HG03095 (cell line): Measurements from ENCODE around the gene POGZ.
"Not testable (repeated sequence)": the region's sequence is repeated elsewhere in the genome, so short reads cannot be mapped to it uniquely, and the experiment has no call there.

Experiments used
- ATAC-seq: cut with Tn5 transposase; IDR thresholded peaks from one replicate; pipeline ENCODE4 v1.9.1; 2021; ENCODE audit warnings: moderate library complexity; ENCODE audit not compliant: unreplicated experiment

The POGZ gene

DNA sequence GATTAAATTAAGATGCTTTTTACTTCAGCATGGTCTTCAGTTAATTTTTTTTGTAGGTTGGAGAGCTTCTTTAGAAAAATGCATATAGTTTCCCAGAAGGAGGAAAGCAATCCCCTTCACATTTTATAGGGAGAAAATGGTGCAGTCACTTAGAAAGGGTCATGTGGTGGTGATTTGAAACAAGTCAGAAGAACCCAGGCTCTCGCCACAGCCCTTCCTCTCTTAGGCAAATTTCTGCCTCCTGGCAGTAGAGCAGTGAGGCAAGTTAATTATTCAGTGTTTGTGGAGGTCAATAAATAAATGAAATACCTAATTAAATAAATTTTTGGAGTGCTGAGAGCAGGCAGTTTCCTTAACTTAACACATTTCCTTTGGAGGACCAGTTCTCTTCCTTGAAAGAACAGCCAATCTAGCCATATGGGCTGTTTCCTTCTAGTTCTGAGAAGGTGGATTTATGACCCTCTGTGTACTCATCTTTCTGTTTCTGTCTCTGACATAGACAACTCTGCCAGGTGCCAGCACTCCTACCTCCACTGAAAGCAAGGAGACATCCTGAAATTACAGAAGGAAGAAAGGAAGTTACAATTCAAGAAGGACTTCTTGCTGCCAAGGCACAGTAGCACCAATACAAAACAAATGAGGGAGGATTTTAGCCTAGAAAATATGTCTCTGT, 19.0 kb upstream of the POGZ start:
- ATAC-seq, result no peak

DNA sequence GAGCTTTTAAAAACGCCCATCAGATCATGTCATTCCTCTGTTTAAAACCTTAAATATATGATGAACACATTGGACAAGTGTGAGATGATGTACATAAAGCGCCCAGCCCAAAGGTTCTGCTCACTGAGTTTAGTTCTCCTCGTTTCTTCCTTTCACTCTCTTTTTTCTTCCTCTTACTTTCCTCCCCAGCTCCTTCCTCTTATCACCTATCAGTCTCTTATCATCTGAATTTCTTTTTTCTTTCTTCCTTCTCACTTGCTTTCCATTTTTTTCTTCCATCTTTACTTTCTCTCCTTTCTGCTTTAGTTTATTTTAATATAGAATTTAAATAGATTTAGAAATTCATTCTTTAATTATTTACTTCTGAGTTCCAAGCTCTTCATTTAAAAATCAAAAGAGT, 17.8 kb upstream of the POGZ start:
- no peak for ATAC-seq

DNA sequence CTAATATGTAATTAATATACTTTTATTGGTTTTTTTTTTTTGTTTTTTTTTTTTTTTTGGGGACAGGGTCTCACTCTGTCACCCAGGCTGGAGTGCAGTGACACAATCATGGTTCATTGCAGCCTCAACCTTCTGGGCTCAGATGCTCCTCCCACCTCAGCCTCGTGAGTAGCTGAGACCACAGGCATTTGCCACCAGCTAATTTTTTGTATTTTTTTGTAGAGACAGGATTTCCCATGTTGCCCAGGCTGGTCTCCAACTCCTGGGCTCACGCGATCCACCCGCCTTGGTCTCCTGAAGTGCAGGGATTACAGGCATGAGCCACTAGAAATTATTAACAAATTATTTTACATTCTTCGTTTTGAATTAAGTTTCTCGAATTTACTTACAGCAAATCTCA, 16.8 kb upstream of the POGZ start:
- no peak for ATAC-seq

DNA sequence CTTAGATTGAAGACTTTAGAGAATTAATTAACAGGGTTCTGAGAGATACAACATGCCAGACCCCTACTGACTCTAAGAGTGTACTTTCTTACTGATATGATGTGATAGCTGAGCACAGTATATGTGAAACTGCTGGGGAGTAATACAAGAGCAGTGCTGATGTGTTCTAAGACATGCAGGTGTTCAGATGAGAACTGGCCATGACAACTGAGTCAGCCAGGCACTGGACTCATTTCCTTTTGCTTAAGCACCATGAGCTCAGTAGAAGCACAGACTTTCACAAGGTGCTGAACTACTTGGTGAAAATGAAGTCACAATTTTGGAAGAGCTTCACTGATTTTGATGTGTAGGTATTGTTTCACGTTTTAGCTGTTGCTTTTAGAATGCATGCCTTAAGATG, 15.9 kb upstream of the POGZ start:
- ATAC-seq, result peak; percentile 87

DNA sequence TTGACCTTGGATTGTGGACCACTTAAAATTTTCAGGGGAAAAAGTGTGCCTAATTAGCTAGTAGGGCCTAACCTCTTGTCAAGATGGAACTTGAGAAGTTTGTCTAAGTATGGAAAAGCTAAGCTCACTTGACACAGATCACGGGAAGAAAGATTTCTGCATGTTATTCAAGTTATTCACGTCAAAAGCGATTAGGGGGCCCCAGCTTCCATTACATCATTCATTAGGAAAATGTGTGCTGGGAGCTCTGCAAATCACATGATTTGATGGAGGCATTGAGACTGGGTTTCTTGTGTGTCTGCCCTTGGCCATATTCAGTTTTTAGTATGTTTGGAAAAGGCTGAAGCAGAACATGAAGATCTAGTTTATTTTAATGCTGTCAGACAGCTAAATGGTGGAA, 15.5 kb upstream of the POGZ start:
- ATAC-seq, result no peak

DNA sequence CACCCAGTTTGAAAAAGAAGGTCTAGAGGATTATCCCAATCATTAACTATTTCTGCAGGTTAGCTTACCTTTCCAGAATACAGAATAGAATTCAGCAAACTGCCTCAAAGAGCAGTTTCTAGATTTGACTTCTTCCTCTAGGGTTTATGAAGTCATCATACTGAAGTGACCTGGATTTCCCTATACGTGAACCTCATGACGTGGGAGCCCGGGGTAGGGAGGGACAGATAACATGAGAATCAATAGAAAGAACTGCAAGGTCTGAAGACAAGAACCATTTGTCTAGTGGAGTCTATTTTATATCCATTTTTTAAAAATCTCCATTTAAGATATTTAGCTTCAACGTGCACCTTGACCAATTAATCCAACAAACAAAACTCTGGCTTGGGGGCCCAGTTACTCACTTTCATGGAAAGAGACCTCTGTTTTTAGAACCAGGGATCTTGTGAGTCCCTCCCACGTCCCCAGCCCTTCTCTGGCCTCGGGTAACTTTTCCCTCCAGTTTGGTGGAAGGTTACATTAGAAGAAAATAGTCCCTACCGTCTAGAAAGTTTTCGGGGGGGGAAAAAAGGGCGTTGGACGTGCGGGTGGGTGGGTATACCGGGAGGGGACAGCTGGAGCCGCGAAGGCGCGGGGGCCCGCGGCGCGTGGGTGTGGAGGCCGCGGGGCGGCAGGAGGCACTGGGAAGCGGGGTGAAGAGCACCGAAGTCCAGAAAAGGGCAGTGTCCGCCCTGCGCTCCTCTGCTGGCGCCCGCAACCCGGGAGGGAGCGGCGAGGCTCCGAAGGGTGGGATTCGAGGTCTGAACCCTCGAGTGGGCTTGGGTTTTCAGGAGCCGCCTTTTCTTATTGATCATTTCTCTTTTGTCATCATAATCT, 13.8 kb upstream of the POGZ start:
- ATAC-seq, result no peak

DNA sequence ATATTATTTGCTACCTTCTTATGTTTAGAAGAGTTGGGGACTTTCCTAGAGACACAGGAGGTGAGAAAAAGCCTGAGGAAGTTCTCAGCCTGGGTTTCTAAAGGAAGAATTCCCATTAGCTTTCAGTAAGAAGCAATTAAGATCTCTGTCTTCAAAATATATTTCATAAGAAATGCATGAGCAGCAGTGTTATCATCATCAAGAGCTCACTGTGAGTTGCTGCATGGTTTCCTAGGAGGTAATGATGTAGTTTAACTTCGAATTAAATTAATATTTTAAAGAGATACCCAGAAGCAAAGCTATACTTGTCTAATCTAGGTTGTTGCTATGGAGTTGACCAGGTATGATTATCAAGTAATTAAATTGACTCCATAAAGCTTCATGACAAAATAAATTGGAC, 5.7 kb upstream of the POGZ start:
- no peak for ATAC-seq

DNA sequence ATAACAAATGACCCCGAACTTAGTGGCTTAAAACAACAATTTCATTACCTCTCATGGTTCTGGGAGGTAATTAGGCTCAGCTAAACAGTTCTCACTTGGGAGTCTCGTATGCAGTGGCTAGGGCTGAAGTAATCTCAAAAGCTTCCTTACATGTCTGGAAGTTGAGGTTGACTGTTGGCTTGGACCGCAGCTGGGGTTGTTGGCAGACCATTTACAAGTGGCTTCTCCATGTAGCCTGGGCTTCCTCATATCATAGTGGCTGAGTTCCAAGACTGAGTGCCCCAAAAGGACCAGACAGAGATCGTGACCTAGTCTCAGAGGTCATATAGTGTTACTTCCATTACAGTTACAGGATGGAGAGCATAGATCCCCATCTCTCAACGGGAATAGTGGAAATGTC, 2.4 kb upstream of the POGZ start:
- ATAC-seq, result no peak

DNA sequence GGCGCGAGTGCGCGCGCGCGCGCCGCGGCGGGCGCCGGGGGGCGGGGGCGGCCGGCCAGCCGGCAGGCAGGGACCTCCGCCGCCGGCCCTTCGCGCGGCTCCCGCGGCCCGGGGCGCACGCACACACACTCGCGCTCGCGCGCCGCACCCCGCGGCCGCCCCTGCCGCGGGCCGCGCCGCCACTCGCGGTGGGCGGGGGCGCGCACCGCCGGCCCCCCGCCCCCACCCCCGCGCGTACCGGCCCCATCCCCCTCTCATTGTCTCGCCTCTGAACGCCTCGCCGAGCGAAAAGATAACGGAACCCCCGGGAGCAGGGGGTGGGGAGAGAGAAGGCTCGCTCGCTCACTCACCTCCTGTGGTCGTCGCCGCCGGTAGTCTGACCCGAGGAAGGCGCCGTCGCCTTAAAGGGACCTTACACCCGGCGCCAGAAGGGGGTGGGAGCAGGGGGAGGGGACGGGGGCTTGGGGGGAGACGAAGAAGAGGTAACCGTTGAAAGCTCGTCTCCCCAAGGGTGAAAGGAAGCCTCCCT, 428 bp downstream of the POGZ start:
- ATAC-seq, result no peak

DNA sequence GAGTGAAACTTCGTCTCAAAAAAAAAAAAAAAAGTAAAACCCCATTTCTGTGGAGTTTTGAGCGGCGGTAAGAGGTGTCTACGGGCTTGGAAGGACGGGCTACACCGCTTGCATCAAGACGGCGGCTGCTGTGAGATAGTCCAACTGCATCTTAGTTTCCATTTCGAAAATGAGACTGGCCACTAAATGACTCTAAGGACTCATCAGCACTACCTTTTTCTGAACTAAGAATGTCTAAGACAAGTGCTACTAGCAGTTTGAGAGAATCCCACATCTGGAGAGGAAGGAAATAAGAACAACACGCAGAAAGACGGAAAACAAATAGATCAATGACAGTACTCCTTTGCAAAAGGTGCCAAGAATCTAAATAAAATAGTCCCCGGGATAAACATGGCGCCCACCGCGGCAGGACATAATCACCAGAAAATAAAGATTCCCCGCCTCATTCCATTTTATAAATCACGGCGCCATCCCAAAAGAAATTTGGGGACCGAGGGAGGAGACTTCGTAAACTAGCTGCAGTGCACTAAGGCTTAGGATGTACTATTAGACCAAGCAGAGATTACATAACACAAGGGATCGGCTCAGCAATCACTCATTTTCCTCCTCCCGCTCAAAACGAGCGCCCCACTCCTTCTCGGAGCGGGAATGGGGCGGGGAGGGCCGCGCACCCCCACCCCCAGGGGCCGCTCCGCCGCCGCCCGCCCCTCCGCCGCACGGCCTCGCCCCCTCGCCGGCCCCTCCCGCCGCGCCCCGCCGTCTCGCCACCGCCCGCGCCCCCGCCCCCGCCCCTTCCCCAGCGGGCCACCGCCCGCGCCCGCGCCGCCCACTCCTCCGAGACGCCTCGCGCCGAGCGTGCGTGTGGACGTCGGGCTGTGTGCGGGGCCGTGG, 1.1 kb downstream of the POGZ start:
- no peak for ATAC-seq

DNA sequence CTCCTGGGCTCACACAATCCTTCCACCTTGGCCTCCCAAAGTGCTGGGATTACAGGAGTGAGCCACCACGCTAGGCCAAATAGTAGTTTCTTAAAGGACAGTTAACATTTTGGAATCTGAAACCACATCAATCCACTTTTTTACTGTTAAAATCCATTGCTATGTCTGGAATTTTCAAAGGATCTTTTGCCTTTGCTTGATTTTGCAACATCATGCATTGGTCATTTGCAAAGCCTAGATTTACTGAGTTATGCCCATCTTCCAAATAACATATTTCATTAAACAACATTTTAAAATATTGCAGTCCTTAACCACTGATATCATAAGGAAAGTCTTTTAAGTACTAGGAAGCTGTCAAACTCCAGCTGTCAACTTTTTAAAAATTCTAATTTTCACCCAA, 3.3 kb downstream of the POGZ start:
- no peak for ATAC-seq

DNA sequence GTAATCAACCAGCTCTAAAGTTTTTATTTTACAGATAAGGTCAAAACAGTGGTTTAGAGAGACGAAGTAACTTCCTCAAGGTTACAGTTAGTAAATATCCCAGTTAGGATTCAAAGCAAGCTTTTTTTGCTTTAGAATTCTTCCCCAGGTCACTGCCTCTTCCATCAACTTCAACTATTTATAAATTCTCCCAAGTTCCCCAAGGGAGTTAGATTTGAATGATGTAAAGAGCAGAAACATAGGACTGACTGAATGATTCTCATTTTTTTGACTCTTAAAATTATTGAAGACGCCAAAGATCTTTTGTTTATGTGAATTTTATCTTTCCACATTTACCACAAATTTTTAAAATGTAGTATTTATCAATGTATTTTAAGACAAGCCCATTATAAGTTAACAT, 4.1 kb downstream of the POGZ start:
- ATAC-seq, result no peak

DNA sequence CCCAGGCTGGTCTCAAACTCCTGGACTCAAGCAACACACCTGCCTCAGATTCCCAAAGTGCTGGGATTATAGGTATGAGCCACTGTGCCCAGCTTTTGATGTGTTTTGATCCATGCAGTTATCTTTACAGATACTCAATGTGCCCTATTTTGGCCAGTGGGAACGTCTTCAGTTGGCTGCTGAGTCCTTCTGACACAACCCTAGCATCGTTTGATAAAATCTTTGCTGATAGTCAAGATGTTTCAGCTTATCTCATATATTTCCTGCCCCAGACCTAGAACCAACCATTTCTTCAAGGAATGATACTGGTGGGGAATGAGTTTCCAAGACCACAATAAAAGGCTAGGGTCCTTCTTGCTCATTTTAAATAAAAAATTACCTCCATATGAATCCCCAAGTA, 11.6 kb downstream of the POGZ start:
- ATAC-seq, result no peak

DNA sequence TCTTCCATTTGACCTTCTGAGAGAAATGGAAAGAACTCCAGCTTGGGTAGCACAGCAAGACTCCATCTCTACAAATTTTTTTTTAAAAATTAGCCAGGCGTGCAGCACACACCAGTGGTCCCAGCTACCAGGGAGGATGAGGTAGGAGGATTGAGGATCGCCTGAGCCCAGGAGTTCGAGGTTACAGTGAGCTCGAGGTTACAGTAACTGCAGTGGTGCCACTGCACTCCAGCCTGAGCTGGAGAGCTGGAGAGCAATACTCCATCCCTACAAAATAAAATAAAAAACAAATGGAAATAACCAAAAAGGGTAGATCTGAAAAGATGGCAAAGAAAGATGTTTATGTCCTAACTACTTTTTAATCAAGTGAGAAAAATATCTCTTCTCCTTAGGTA, 14.5 kb downstream of the POGZ start:
- ATAC-seq, result no peak

DNA sequence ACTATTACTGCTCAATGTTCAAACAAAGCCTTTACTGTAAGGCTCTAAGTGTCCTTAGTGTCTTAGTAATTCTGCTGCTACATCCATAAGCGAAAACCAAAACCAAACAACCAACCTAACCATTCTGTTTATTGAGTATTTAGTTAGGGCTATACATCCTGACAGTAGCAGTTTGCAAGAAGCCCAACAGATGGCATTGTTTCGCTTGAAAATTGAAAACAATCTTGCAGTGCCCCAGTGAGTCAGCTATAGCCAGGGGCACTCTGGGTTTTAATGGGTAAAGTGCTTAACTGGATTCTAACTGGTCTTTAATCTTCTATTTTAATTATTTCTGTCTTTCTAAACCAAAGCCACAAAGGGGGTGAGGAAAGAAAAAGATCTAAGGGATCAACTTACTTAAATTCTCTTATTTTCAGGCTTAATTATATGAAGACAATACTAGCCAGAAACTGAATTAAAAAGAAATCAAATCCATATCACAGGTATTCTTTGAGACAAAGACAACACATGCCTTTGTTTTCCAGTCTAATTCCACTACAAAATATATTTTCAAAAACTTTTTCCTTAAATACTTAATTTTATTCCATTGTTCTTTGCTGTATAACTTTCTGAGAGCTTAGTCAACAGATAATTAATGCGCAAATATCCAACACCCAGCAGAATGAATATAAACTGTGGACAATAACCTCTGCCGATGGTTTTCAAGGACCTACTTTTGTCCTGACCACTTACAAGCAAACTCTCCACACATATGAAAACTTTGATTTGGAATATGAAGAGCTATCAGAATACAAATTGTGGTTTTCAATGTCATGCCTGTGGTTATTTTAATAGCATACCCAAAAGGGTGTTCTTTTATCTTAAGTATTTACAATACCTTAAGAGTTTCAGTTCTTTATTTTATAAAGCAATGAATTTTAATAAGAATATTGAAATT, 15.2 kb downstream of the POGZ start:
- ATAC-seq, result no peak

DNA sequence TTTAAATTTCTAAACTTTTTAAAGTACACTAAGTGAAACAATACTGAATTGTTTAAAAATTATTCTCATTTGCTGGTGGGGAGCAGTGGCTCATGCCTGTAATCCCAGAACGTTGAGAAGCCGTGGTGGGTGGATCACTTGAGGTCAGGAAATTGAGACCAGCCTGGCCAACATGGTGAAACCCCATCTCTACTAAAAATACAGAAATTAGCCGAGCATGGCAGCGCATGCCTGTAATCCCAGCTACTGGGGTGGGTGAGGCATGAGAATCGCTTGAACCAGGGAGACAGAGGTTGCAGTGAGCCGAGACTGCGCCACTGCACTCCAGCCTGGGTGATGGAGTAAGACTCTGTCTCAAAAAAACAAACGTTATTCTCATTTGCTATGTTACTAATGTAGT, 21.9 kb downstream of the POGZ start:
- not testable (repeated sequence) for ATAC-seq

DNA sequence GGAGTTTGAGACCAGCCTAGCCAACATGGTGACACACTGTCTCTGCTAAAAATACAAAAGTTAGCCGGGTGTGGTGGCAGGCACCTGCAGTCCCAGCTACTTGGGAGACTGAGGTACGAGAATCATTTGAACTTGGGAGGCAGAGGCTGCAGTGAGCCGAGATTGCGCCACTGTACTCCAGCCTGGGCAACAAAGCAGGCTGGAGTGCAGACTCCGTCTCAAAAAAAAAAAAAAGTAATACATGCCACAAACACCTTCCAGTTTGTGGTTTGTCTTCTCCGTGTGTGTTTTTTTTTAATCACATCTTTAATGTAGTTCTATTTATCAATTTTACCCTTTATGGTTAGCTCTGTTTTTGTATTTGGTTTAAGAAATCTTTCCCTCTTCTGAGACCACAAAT, 22.3 kb downstream of the POGZ start:
- ATAC-seq, result no peak

DNA sequence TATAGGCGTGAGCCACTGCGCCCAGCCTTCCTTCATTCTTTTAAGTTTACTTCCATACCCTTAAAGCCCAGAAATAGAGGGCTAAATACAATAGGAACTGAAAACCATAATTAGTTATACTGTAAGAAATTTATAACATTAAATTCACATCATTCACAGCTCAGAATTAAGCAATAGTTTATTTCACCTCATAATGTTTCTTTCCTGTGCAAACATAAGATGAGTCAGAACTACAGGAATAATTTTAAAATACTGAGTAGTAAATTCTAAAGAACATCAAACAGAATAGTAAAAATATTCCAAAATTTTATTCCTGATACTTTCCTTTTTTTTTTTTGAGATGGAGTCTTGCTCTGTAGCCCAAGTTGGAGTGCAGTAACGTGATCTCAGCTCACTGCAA, 24.1 kb downstream of the POGZ start:
- no peak for ATAC-seq

DNA sequence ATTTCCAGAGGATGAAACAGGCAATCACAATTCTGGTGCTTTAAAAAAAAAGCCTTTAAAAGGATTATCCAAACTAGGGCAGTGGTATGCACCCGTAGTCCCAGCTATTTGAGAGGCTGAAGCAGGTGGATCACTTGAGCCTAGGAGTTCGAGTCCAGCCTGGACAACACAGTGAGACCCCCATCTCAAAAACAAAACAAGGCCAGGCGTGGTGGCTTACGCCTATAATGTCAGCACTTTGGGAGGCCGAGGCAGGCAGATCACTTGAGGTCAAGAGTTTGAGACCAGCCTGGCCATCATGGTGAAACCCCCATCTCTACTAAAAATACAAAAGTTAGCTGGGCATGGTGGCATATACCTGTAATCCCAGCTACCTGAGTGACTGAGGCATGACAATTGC, 25.5 kb downstream of the POGZ start:
- not testable (repeated sequence) for ATAC-seq

DNA sequence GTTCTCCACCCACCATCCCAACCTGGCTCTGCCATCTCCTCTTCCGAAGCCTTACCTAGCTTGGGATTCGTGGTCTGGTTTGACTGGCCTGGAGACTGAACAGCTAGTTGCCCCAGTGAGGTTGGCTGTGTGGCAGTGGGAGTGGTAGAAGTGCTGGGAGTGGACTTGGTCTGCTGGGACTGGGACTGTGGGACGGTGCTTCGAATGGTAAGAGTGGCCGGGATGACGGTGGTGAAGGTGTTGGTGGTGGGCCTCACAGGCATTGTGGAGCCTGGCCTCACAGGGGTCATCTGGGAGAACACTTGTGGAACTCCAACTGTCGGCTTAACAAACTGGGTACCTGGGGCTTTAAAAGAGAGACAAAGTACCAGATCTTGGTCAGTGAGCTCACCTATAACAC, 31.2 kb downstream of the POGZ start:
- no peak for ATAC-seq
